HepG2 (cell line): ENCODE data around the gene SORL1-AS1.

Experiments used
- ATAD3A ChIP-seq: sonication (generic); formaldehyde crosslinking; IDR thresholded peaks from 2 replicates; pipeline ENCODE4 v1.4.0; 2020; ENCODE audit warnings: missing genetic modification reagents
- CREB1 ChIP-seq, 2 experiments: fragments of 450-650 bp in 1 of 2; IDR thresholded peaks; 2 replicates each; pipeline ENCODE4 v1.6.1; 2016 to 2017; ENCODE audit warnings: control low read depth in 1 of 2, mild to moderate bottlenecking in 1 of 2, missing compliant biosample characterization in 1 of 2, missing genetic modification characterization in 1 of 2
- ELF1 ChIP-seq: sonication (generic); formaldehyde crosslinking; IDR thresholded peaks from 2 replicates; pipeline ENCODE4 v1.4.0; 2020; ENCODE audit warnings: missing genetic modification reagents
- GLI4 ChIP-seq: sonication (generic); formaldehyde crosslinking; IDR thresholded peaks from 2 replicates; pipeline ENCODE4 v1.5.1; 2020; ENCODE audit warnings: missing genetic modification reagents, mild to moderate bottlenecking, moderate library complexity, borderline replicate concordance
- HNF4G ChIP-seq, 2 experiments: sonication (generic) in 1 of 2; formaldehyde crosslinking in 1 of 2; IDR thresholded peaks; 2 replicates each; pipeline versions ENCODE4 v1.4.0 to v1.6.1; 2011 to 2020; ENCODE audit warnings: borderline replicate concordance in 2 of 2, low read depth in 2 of 2, mild to moderate bottlenecking in 2 of 2, low read length in 1 of 2, missing genetic modification reagents in 1 of 2, moderate library complexity in 1 of 2
- HNRNPUL1 ChIP-seq: fragments of 200-400 bp; formaldehyde crosslinking; IDR thresholded peaks from 2 replicates; pipeline ENCODE4 v1.6.1; 2017; ENCODE audit warnings: low read depth, mild to moderate bottlenecking, low read length, moderate library complexity
- KDM6A ChIP-seq: IDR thresholded peaks from 2 replicates; pipeline ENCODE4 v1.6.1; 2016; ENCODE audit warnings: low read depth
- MEIS1 ChIP-seq: sonication (generic); formaldehyde crosslinking; IDR thresholded peaks from 2 replicates; pipeline ENCODE4 v1.9.0; 2021; ENCODE audit warnings: mild to moderate bottlenecking, missing genetic modification reagents, moderate library complexity, borderline replicate concordance
- SNRNP70 ChIP-seq: fragments of 200-400 bp; formaldehyde crosslinking; IDR thresholded peaks from 2 replicates; pipeline ENCODE4 v1.6.1; 2017; ENCODE audit warnings: mild to moderate bottlenecking, low read depth, low read length, moderate library complexity
- SRF ChIP-seq: IDR thresholded peaks from 2 replicates; pipeline ENCODE4 v1.6.1; 2011; ENCODE audit warnings: mild to moderate bottlenecking, low read depth, low read length, moderate library complexity
- ZNF234 ChIP-seq: sonication (generic); formaldehyde crosslinking; conservative IDR thresholded peaks from 2 replicates; pipeline ENCODE4 v1.5.1; 2020; ENCODE audit warnings: mild to moderate bottlenecking, missing genetic modification reagents
- ZNF407 ChIP-seq: sonication (generic); formaldehyde crosslinking; IDR thresholded peaks from one replicate; pipeline ENCODE4 v1.5.1; 2020; ENCODE audit warnings: mild to moderate bottlenecking, missing genetic modification reagents; ENCODE audit errors: not compliant biosample characterization
- ZNF598 ChIP-seq: sonication (generic); formaldehyde crosslinking; IDR thresholded peaks from 2 replicates; pipeline ENCODE4 v1.5.1; 2020; ENCODE audit warnings: mild to moderate bottlenecking, missing genetic modification reagents, borderline replicate concordance
- ZNF773 ChIP-seq: sonication (generic); formaldehyde crosslinking; IDR thresholded peaks from 2 replicates; pipeline ENCODE4 v1.4.0; 2020; ENCODE audit warnings: missing genetic modification reagents, borderline replicate concordance
- ZNF776 ChIP-seq: sonication (generic); formaldehyde crosslinking; IDR thresholded peaks from 2 replicates; pipeline ENCODE4 v1.4.0; 2020; ENCODE audit warnings: mild to moderate bottlenecking, missing genetic modification reagents
- ZNF83 ChIP-seq: sonication (generic); formaldehyde crosslinking; IDR thresholded peaks from 2 replicates; pipeline ENCODE4 v1.4.0; 2020; ENCODE audit warnings: missing genetic modification reagents, mild to moderate bottlenecking, borderline replicate concordance
- ZSCAN20 ChIP-seq: sonication (generic); formaldehyde crosslinking; IDR thresholded peaks from 2 replicates; pipeline ENCODE4 v1.4.0; 2020; ENCODE audit warnings: missing genetic modification reagents, mild to moderate bottlenecking, borderline replicate concordance
- TF ChIP-seq, protein P1 (sequence below): sonication (generic); formaldehyde crosslinking; IDR thresholded peaks from 2 replicates; pipeline ENCODE4 v1.4.0; 2020; ENCODE audit warnings: missing genetic modification reagents
- TF ChIP-seq, protein P2 (sequence below): sonication (generic); formaldehyde crosslinking; IDR thresholded peaks from 2 replicates; pipeline ENCODE4 v1.4.0; 2020; ENCODE audit warnings: mild to moderate bottlenecking, missing genetic modification reagents

The SORL1-AS1 gene

DNA sequence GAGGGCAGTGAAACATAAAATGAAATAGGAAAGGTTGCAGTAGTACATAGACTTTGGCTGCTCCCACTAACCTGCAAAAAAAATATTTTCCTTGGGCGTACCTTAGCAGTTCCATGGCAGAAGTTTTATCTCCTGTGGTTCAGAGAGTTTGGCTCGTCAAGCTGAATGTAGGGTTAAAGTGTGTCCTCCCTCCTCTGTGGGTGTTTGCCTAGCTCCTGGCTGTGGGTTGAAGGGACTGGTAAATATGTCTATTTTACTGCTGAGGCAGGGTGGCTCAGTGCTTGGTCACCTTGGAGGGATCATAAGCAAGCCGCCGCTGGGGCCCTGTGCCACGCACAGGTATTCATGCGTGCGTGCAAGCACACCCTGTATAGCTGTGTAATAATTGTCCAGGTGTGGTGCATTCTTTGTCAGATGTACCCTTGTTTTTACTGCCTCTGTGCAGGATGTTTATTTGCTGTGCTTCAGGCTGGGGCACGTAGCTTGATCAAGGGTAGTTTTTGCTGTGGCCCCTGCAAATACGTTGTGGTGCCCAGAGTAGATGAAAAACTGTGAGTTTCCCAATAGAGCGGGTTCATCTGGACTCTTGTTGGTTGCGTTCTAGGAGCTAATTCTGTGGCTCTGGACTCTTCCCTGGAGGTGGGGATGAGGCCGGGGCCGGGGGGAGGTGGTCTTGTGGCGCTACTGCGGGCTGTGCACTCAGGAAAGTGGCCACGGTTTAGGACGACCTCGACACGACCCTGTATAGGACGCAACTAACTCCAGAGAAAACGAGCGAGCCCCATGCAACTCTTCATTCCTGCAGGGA lies 1.4 kb downstream of the SORL1-AS1 start (continued):
- TF ChIP-seq HNF4G (IDR thresholded peaks at IDR 0.05; ENCODE audit: borderline replicate concordance, low read depth, low read length) (no peak), HNF4G (CRISPR knock-in tag; IDR thresholded peaks at IDR 0.05; ENCODE audit: borderline replicate concordance, low read depth) (no peak), ZNF83 (CRISPR knock-in tag) (no peak), GLI4 (CRISPR knock-in tag) (no peak), ELF1 (CRISPR knock-in tag) (no peak), ZNF773 (no peak), HNRNPUL1 (no peak), ZSCAN20 (CRISPR knock-in tag) (no peak), ZNF234 (CRISPR knock-in tag) (no peak), ZNF776 (CRISPR knock-in tag) (no peak), ZNF407 (no peak), ZNF598 (CRISPR knock-in tag) (no peak), CREB1 (IDR thresholded peaks at IDR 0.05) (no peak), CREB1 (CRISPR knock-in tag; IDR thresholded peaks at IDR 0.05) (no peak), ATAD3A (CRISPR knock-in tag) (no peak), SNRNP70 (no peak), MEIS1 (no peak), SRF (no peak), KDM6A (peak; percentile 36; the same call in 1 of the 2 replicates)
- TF ChIP-seq, protein P1, sequence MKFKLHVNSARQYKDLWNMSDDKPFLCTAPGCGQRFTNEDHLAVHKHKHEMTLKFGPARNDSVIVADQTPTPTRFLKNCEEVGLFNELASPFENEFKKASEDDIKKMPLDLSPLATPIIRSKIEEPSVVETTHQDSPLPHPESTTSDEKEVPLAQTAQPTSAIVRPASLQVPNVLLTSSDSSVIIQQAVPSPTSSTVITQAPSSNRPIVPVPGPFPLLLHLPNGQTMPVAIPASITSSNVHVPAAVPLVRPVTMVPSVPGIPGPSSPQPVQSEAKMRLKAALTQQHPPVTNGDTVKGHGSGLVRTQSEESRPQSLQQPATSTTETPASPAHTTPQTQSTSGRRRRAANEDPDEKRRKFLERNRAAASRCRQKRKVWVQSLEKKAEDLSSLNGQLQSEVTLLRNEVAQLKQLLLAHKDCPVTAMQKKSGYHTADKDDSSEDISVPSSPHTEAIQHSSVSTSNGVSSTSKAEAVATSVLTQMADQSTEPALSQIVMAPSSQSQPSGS (CRISPR knock-in tag), result no peak
- TF ChIP-seq, protein P2, sequence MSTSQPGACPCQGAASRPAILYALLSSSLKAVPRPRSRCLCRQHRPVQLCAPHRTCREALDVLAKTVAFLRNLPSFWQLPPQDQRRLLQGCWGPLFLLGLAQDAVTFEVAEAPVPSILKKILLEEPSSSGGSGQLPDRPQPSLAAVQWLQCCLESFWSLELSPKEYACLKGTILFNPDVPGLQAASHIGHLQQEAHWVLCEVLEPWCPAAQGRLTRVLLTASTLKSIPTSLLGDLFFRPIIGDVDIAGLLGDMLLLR (CRISPR knock-in tag), result no peak
